Keratinocyte (primary cell): ENCODE results near the gene MYBPC1. TPM values are rescaled to one million over a fixed set of nuclear protein-coding genes. Genes with fewer than 3 reads are reported as not detected.

Source experiments
- DNase-seq: peaks from one replicate; pipeline ENCODE4 v3.0.0-alpha.2; 2011; ENCODE audit warnings: low read depth, missing footprints, low spot score
- FAIRE-seq: peaks from 2 replicates; lab custom pipeline; 2011; peaks lifted over from hg19 to GRCh38; lab: Jason Lieb, UNC
- H2AFZ ChIP-seq: 2 replicates; pipeline ENCODE4 v1.6.0; 2012; ENCODE audit warnings: low read length, control low read depth, inconsistent platforms; ENCODE audit not compliant: control insufficient read depth
- H3K27ac ChIP-seq: 2 replicates; pipeline ENCODE4 v1.5.1; 2011; ENCODE audit warnings: low read length; ENCODE audit not compliant: control insufficient read depth, insufficient read depth
- H3K27me3 ChIP-seq: 3 replicates; pipeline ENCODE4 v1.6.0; 2011; ENCODE audit warnings: low read length; ENCODE audit not compliant: control insufficient read depth, insufficient read depth; ENCODE audit errors: extremely low read depth
- H3K36me3 ChIP-seq, 2 experiments: 2 replicates in 1 of 2; 3 replicates in 1 of 2; pipeline ENCODE4 v1.5.1; 2011; ENCODE audit warnings: low read length in 2 of 2, mild to moderate bottlenecking in 1 of 2; ENCODE audit not compliant: control insufficient read depth in 2 of 2, insufficient read depth in 2 of 2; ENCODE audit errors: extremely low read depth in 1 of 2
- H3K4me1 ChIP-seq: 3 replicates; pipeline ENCODE4 v1.5.1; 2011; ENCODE audit warnings: low read length; ENCODE audit not compliant: control insufficient read depth, insufficient read depth; ENCODE audit errors: extremely low read depth
- H3K4me2 ChIP-seq: 3 replicates; pipeline ENCODE4 v1.6.0; 2011; ENCODE audit warnings: low read depth, low read length; ENCODE audit not compliant: control insufficient read depth, insufficient read depth; ENCODE audit errors: extremely low read depth
- H3K4me3 ChIP-seq, 3 experiments: fragments of 200-600 bp in 1 of 3; sonication (generic) in 1 of 3; 2 replicates in 2 of 3; 3 replicates in 1 of 3; pipeline ENCODE4 v1.5.1; 2011 to 2016; ENCODE audit warnings: low read length in 3 of 3, mild to moderate bottlenecking in 3 of 3, control low read depth in 2 of 3, inconsistent platforms in 1 of 3, low read depth in 1 of 3, mixed read lengths in 1 of 3, mixed run types in 1 of 3, moderate library complexity in 1 of 3; ENCODE audit not compliant: control insufficient read depth in 2 of 3, insufficient read depth in 2 of 3; ENCODE audit errors: extremely low read depth in 1 of 3
- H3K79me2 ChIP-seq: 2 replicates; pipeline ENCODE4 v1.6.0; 2012; ENCODE audit warnings: low read length; ENCODE audit not compliant: control insufficient read depth, insufficient read depth
- H3K9ac ChIP-seq: 3 replicates; pipeline ENCODE4 v1.6.0; 2011; ENCODE audit warnings: low read length; ENCODE audit not compliant: control insufficient read depth, insufficient read depth; ENCODE audit errors: extremely low read depth
- H3K9me1 ChIP-seq: 3 replicates; pipeline ENCODE4 v1.6.0; 2011; ENCODE audit warnings: low read length; ENCODE audit not compliant: control insufficient read depth, insufficient read depth; ENCODE audit errors: extremely low read depth
- H3K9me3 ChIP-seq: 2 replicates; pipeline ENCODE4 v1.5.1; 2012; ENCODE audit warnings: low read depth, low read length; ENCODE audit not compliant: control insufficient read depth
- H4K20me1 ChIP-seq: 3 replicates; pipeline ENCODE4 v1.6.0; 2011; ENCODE audit warnings: low read length; ENCODE audit not compliant: control insufficient read depth, insufficient read depth; ENCODE audit errors: extremely low read depth
- EZH2 ChIP-seq: IDR thresholded peaks from one replicate; pipeline ENCODE4 v1.6.1; 2012; ENCODE audit warnings: inconsistent platforms, mild to moderate bottlenecking, low read length, moderate library complexity
- dilution Hi-C: fragments of 300-500 bp; cut with MboI; formaldehyde crosslinking; loops from one replicate; pipeline ENCODE4 v1.7.0; 2020; ENCODE audit warnings: low sequenced_read_pairs; ENCODE audit not compliant: extremely low pct_ligation_motif_present
- polyA plus RNA-seq, 5 experiments: library from polyadenylated mRNA; depleted of rRNA in 3 of 5; stranded (reverse) in 3 of 5; stranded (forward) in 1 of 5; unstranded in 1 of 5; fragments of >200 nt; gene quantifications; 1 replicate in 1 of 5; 2 replicates in 3 of 5; 3 replicates in 1 of 5; pipeline versions ENCODE4 v1.2.1 to v1.2.3, GENCODE V29; 2011 to 2012; ENCODE audit warnings: missing spikeins in 2 of 5, low read depth in 1 of 5, low replicate concordance in 1 of 5
- TF ChIP-seq, protein P1 (sequence below), 3 experiments: IDR thresholded peaks in 1 of 3; conservative IDR thresholded peaks in 1 of 3; optimal IDR thresholded peaks in 1 of 3; 2 replicates in 2 of 3; 3 replicates in 1 of 3; pipeline versions ENCODE3 to v1.5.1; 2011; ENCODE audit warnings: low read length in 3 of 3, mild to moderate bottlenecking in 3 of 3, moderate library complexity in 2 of 3, control low read depth in 1 of 3, inconsistent platforms in 1 of 3; ENCODE audit not compliant: insufficient read depth in 2 of 3; ENCODE audit errors: extremely low read depth in 1 of 3

MYBPC1 gene
- polyA plus RNA-seq, 1 donor (not counting 4 experiments of a cell fraction or from before 2014, with no cell fraction given), result not detected

DNA sequence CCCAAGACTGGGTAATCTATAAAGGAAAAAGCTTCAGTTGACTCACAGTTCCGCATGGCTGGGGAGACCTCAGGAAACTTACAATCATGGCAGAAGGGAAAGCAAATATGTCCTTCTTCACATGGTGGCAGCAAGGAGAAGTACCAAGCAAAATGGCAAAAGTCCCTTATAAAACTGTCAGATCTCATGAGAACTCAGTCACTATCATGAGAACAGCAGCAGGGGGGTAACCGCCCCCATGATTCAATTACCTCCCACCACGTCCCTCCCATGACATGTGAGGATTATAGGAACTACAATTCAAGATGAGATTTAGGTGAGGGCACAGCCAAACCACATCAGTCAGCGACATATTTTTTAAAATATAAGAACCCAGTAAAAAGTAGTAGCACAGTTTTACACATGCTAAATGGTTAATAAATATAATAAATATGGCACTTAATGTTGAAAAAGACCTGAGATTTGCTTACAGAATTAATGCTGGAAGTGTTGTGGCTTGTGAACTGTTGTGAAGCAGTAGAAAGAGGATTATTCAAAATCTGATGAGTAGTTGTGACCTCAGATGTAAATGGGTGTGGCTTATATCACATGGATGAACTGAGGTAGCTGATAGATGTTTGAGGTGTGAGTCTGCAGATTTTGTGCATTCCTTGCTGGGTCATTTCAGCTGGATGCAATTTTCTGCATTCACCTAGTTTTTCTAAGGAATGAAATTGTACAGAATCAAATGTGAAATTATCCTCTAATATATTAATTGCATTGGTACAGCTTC, 55.8 kb downstream of the MYBPC1 start:
- Histone ChIP-seq H3K27me3 (no peaks in the 10 kb centered on the region), H3K9me3 (no peaks in the 10 kb centered on the region), H3K4me3 (no peak overlapping the region), H2AFZ (no peak overlapping the region), H3K79me2 (no peaks in the 10 kb centered on the region), H3K9me1 (no peaks in the 10 kb centered on the region), H3K36me3 (no peaks in the 10 kb centered on the region), H3K4me2 (no peak overlapping the region), H3K9ac (no peak overlapping the region), H4K20me1 (no peaks in the 10 kb centered on the region), H3K27ac (no peak overlapping the region), H3K4me1 (no peaks in the 10 kb centered on the region)
- FAIRE-seq, result peak; percentile 44
- no peak for DNase-seq
- no peak for TF ChIP-seq EZH2
- TF ChIP-seq, protein P1, sequence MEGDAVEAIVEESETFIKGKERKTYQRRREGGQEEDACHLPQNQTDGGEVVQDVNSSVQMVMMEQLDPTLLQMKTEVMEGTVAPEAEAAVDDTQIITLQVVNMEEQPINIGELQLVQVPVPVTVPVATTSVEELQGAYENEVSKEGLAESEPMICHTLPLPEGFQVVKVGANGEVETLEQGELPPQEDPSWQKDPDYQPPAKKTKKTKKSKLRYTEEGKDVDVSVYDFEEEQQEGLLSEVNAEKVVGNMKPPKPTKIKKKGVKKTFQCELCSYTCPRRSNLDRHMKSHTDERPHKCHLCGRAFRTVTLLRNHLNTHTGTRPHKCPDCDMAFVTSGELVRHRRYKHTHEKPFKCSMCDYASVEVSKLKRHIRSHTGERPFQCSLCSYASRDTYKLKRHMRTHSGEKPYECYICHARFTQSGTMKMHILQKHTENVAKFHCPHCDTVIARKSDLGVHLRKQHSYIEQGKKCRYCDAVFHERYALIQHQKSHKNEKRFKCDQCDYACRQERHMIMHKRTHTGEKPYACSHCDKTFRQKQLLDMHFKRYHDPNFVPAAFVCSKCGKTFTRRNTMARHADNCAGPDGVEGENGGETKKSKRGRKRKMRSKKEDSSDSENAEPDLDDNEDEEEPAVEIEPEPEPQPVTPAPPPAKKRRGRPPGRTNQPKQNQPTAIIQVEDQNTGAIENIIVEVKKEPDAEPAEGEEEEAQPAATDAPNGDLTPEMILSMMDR (optimal IDR thresholded peaks at IDR 0.05 in 1 of 3, IDR thresholded peaks at IDR 0.05 in 1 of 3, conservative IDR thresholded peaks at IDR 0.05 in 1 of 3; ENCODE audit: extremely low read depth in 1 of 3, insufficient read depth in 2 of 3, low read length in 3 of 3), result no peak
- dilution Hi-C loops, result no loop called here

DNA sequence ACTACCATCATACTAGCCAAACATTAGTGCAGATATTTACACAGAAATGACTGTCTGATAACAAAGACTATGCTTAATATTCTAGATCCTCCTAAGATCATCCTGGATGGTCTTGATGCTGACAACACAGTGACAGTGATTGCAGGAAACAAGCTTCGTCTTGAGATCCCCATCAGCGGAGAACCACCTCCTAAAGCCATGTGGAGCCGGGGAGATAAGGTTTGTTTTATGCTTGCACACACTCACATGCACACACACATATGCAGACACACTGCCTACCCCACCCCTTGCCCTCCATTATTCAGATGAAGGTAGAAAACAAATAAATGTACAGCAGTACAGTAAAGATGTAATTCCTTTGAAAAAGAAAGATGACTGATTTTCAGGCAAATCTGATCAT, 58.3 kb downstream of the MYBPC1 start:
- no peak for TF ChIP-seq EZH2
- TF ChIP-seq, protein P1 (optimal IDR thresholded peaks at IDR 0.05 in 1 of 3, IDR thresholded peaks at IDR 0.05 in 1 of 3, conservative IDR thresholded peaks at IDR 0.05 in 1 of 3; ENCODE audit: extremely low read depth in 1 of 3, insufficient read depth in 2 of 3, low read length in 3 of 3), result no peak
- H3K4me3 ChIP-seq, result no peak overlapping the region
- H3K27ac ChIP-seq, result no peak overlapping the region
- no peak for FAIRE-seq
- no peak overlapping the region for H2AFZ ChIP-seq
- no peaks in the 10 kb centered on the region for H3K79me2 ChIP-seq
- no peaks in the 10 kb centered on the region for H3K9me3 ChIP-seq
- H3K4me2 ChIP-seq, result no peak overlapping the region
- no peaks in the 10 kb centered on the region for H3K4me1 ChIP-seq
- dilution Hi-C loops, result no loop called here
- no peak overlapping the region for H3K9ac ChIP-seq
- no peaks in the 10 kb centered on the region for H3K36me3 ChIP-seq
- H3K9me1 ChIP-seq, result no peaks in the 10 kb centered on the region
- no peak for DNase-seq
- no peaks in the 10 kb centered on the region for H3K27me3 ChIP-seq
- no peaks in the 10 kb centered on the region for H4K20me1 ChIP-seq
